ENCODE data around the gene WDPCP.
"Not testable (repeated sequence)": the region's sequence is repeated elsewhere in the genome, so short reads cannot be mapped to it uniquely, and the experiment has no call there.

WDPCP gene

GRCh38 chr2:63186331-63186730 is 401.9 kb downstream of the WDPCP start:
- TF ChIP-seq CTCF (IDR thresholded peaks at IDR 0.05; ENCODE audit: low read depth, low read length) = no peak
- no peak for DNase-seq (ENCODE audit: extremely low read depth, low read depth)

- TF ChIP-seq CTCF (IDR thresholded peaks at IDR 0.05; ENCODE audit: low read depth, low read length) = no peak
- no peak for DNase-seq (ENCODE audit: extremely low read depth, low read depth)
Observed at GRCh38 chr2:63163161-63163820, 425.0 kb downstream of the WDPCP start.

- TF ChIP-seq CTCF (IDR thresholded peaks at IDR 0.05; ENCODE audit: low read depth, low read length) = no peak
- DNase-seq (ENCODE audit: extremely low read depth, low read depth) = no peak
Observed at GRCh38 chr2:63159262-63159661, 429.0 kb downstream of the WDPCP start.

GRCh38 chr2:63136683-63137082 is 451.6 kb downstream of the WDPCP start:
- DNase-seq (ENCODE audit: extremely low read depth, low read depth) = not testable (repeated sequence)

- TF ChIP-seq CTCF (IDR thresholded peaks at IDR 0.05; ENCODE audit: low read depth, low read length) = no peak
- no peak for DNase-seq (ENCODE audit: extremely low read depth, low read depth)
Observed at GRCh38 chr2:63132020-63132419, 456.3 kb downstream of the WDPCP start.

- TF ChIP-seq CTCF (IDR thresholded peaks at IDR 0.05; ENCODE audit: low read depth, low read length) = no peak
- DNase-seq (ENCODE audit: extremely low read depth, low read depth) = no peak
Observed at GRCh38 chr2:63131196-63131595, 457.1 kb downstream of the WDPCP start.

- no peak for TF ChIP-seq CTCF (IDR thresholded peaks at IDR 0.05; ENCODE audit: low read depth, low read length)
- no peak for DNase-seq (ENCODE audit: extremely low read depth, low read depth)
Observed at GRCh38 chr2:63127594-63127993, 460.7 kb downstream of the WDPCP start.

- DNase-seq (ENCODE audit: extremely low read depth, low read depth) = no peak
Observed at GRCh38 chr2:63124850-63125249, 463.4 kb downstream of the WDPCP start.

More at GRCh38 chr2:63124850-63125249, 463.4 kb downstream of the WDPCP start:
- TF ChIP-seq CTCF (IDR thresholded peaks at IDR 0.05; ENCODE audit: low read depth, low read length) = no peak

Measured in AG09319 (cell line).